K562 (cell line): ENCODE results near the gene AGRN. TPM values are rescaled to one million over a fixed set of nuclear protein-coding genes. Genes with fewer than 3 reads are reported as not detected.

Experiments used
- ATAC-seq: fragments of 200-7000 bp; cut with Tn5 transposase; 3 replicates; pipeline ENCODE4 v1.9.1; 2020; ENCODE audit warnings: moderate library complexity
- BruUV-seq: library from RNA; stranded (reverse); fragments of 400-500 nt; replicated peaks from 2 replicates; lab custom pipeline; 2021; lab: Mats Ljungman, UMichigan
- CTCF ChIA-PET: fragments of 300-600 bp; formaldehyde crosslinking; extraction: SDS; loops from one replicate; lab custom pipeline; 2021; ENCODE audit warnings: low intra/inter-chr PET ratio; lab: Yijun Ruan, JAX
- POLR2A ChIA-PET: fragments of 300-600, 350-650 bp; sonication (Branson Sonifier 250); formaldehyde crosslinking; extraction: SDS; loops from one replicate; lab custom pipeline; 2021; ENCODE audit warnings: antibody characterized with exemption, inconsistent platforms; lab: Yijun Ruan, JAX
- DNase-seq, 4 experiments: peaks; one replicate each; pipeline versions ENCODE4 v3.0.0 to v3.0.0-alpha.2; 2011 to 2018; ENCODE audit warnings: low spot score in 3 of 4, mixed read lengths in 3 of 4; ENCODE audit errors: extremely low read depth in 1 of 4
- FAIRE-seq: peaks from 2 replicates; lab custom pipeline; 2011; peaks lifted over from hg19 to GRCh38; lab: Jason Lieb, UNC
- H2AFZ ChIP-seq: 2 replicates; pipeline ENCODE4 v1.6.0; 2011; ENCODE audit warnings: low read depth, low read length, control low read depth, inconsistent platforms
- H3K27ac ChIP-seq: fragments of 200-600 bp; 3 replicates; pipeline ENCODE4 v1.8.0; 2011; ENCODE audit warnings: low read depth, mild to moderate bottlenecking, control low read depth, inconsistent platforms, low read length, moderate library complexity, mixed read lengths; ENCODE audit errors: extremely low read depth
- H3K27me3 ChIP-seq, 2 experiments: fragments of 300-600 bp in 1 of 2; 2 replicates in 1 of 2; 3 replicates in 1 of 2; pipeline versions ENCODE4 v1.6.0 to v1.8.0; 2011; ENCODE audit warnings: inconsistent platforms in 2 of 2, low read length in 2 of 2, mild to moderate bottlenecking in 1 of 2, mixed read lengths in 1 of 2, moderate library complexity in 1 of 2; ENCODE audit not compliant: control insufficient read depth in 2 of 2, insufficient read depth in 2 of 2
- H3K36me3 ChIP-seq: fragments of 300-600 bp; 3 replicates; pipeline ENCODE4 v1.8.0; 2011; ENCODE audit warnings: mild to moderate bottlenecking, low read length, inconsistent platforms; ENCODE audit not compliant: control insufficient read depth, insufficient read depth
- H3K4me1 ChIP-seq, 2 experiments: fragments of 200-600 bp in 1 of 2; replicated peaks in 1 of 2; 2 replicates in 1 of 2; 3 replicates in 1 of 2; pipeline versions ENCODE4 v1.5.1 to v1.8.0; 2011; ENCODE audit warnings: inconsistent platforms in 2 of 2, low read length in 2 of 2, mild to moderate bottlenecking in 1 of 2, mixed read lengths in 1 of 2, moderate library complexity in 1 of 2; ENCODE audit not compliant: control insufficient read depth in 2 of 2, insufficient read depth in 2 of 2
- H3K4me2 ChIP-seq: 2 replicates; pipeline ENCODE4 v1.6.1; 2011; ENCODE audit warnings: low read length, control low read depth, inconsistent platforms, mixed read lengths; ENCODE audit not compliant: insufficient read depth
- H3K4me3 ChIP-seq: fragments of 200-600 bp; sonication (generic), shearing (Covaris generic); 2 replicates; pipeline ENCODE4 v1.5.1; 2016; ENCODE audit warnings: control low read depth, inconsistent platforms
- H3K79me2 ChIP-seq: fragments of 200-600 bp; 3 replicates; pipeline ENCODE4 v1.8.0; 2011; ENCODE audit warnings: low read length, inconsistent platforms; ENCODE audit not compliant: control insufficient read depth, insufficient read depth
- H3K9ac ChIP-seq, 2 experiments: 2 replicates each; pipeline versions ENCODE4 v1.6.0 to v1.6.1; 2011; ENCODE audit warnings: low read depth in 2 of 2, low read length in 2 of 2, control low read depth in 1 of 2, inconsistent platforms in 1 of 2, mild to moderate bottlenecking in 1 of 2, mixed read lengths in 1 of 2; ENCODE audit not compliant: insufficient read depth in 1 of 2
- H3K9me1 ChIP-seq: one replicate; pipeline ENCODE4 v1.6.0; 2011; ENCODE audit warnings: inconsistent platforms, mild to moderate bottlenecking, low read length, moderate library complexity; ENCODE audit not compliant: control insufficient read depth, insufficient read depth
- H3K9me3 ChIP-seq: replicated peaks from 2 replicates; pipeline ENCODE4 v1.5.1; 2011; ENCODE audit warnings: low read depth, low read length, inconsistent platforms; ENCODE audit not compliant: control insufficient read depth, insufficient read depth
- H4K20me1 ChIP-seq: replicated peaks from 2 replicates; pipeline ENCODE4 v1.6.1; 2011; ENCODE audit warnings: low read length, inconsistent platforms, mixed read lengths; ENCODE audit not compliant: control insufficient read depth, insufficient read depth
- EZH2 ChIP-seq: IDR thresholded peaks from 2 replicates; pipeline ENCODE4 v1.6.1; 2012; ENCODE audit warnings: low read depth, mild to moderate bottlenecking, inconsistent platforms, low read length, borderline replicate concordance
- ZBTB7A ChIP-seq: IDR thresholded peaks from 2 replicates; pipeline ENCODE4 v1.6.1; 2011; ENCODE audit warnings: low read depth, mild to moderate bottlenecking, low read length, moderate library complexity, borderline replicate concordance; ENCODE audit not compliant: control insufficient read depth
- WGBS: fragments of 100-300 bp; shearing (Covaris generic); methylation state at CpG from one replicate; pipeline ENCODE4 v1.1.6; 2016; ENCODE audit warnings: low coverage, mixed read lengths; ENCODE audit not compliant: insufficient coverage; ENCODE audit errors: missing lambda C conversion rate; 5-methylcytosine and 5-hydroxymethylcytosine counted together
- in situ Hi-C: fragments of 300-500 bp; cut with MboI; formaldehyde crosslinking; loops from 4 replicates; pipeline ENCODE4 v1.15.0; 2018; ENCODE audit warnings: inconsistent platforms, mixed read lengths
- intact Hi-C: fragments of 100-400 bp; cut with micrococcal nuclease; formaldehyde crosslinking; loops from 2 replicates; pipeline ENCODE4 v1.14.2; 2022
- polyA plus RNA-seq, 8 experiments: library from polyadenylated mRNA; depleted of rRNA in 4 of 8; stranded (reverse) in 5 of 8; unstranded in 3 of 8; fragments of >200 nt; fragmentation: Nextera tagmentation in 2 of 8; fragmentation: Illumina TruSeq in 1 of 8; extraction: Ambion mirVana in 2 of 8; extraction: Trizol in 1 of 8; gene quantifications; 2 replicates each; pipeline versions ENCODE4 v1.2.1 to v1.2.3, GENCODE V29; 2011 to 2014; ENCODE audit warnings: inconsistent platforms in 1 of 8, missing spikeins in 1 of 8
- total RNA-seq, 7 experiments: library from RNA; depleted of rRNA in 6 of 7; stranded (reverse); fragments of >200 nt in 6 of 7; fragmentation: Illumina TruSeq in 2 of 7; extraction: Trizol in 2 of 7; gene quantifications; 2 replicates each; pipeline versions ENCODE4 v1.2.1 to v1.2.3, GENCODE V29; 2011 to 2021; ENCODE audit warnings: low replicate concordance in 1 of 7
- TF ChIP-seq, protein P1 (sequence below): sonication (generic); formaldehyde crosslinking; IDR thresholded peaks from 2 replicates; pipeline ENCODE4 v1.4.0; 2020; ENCODE audit warnings: mild to moderate bottlenecking, missing genetic modification reagents

AGRN gene
- total and polyA plus RNA-seq, 9 of the 15 experiments (the other 6 are each of a cell fraction or from before 2014, with no cell fraction given), result 0.04 to 111 (median 18.1) TPM

- H2AFZ ChIP-seq, result no peak overlapping the region
- no peaks in the 10 kb centered on the region for H3K79me2 ChIP-seq
- 12% methylated on average over 14 of the region's 15 CpGs for WGBS
- ChIA-PET POLR2A (interaction anchor here (1.1 to 1.4 kb wide), 2 partner anchors 12 to 13 kb away, joined by 4 to 7 read pairs; partner anchors contain the start of gene PERM1), CTCF (interaction anchor here (0.9 kb wide), 1 partner anchor 9 kb away, joined by 3 read pairs; no protein-coding TSS in a partner anchor)
- peaks cover 9% of the 10 kb centered on the region; the same call in 1 of the 2 replicates for H4K20me1 ChIP-seq
- no peak for FAIRE-seq
- ATAC-seq, result no peak
- H3K27ac ChIP-seq, result no peak overlapping the region
- peaks cover 10 to 18% of the 10 kb centered on the region in 2 experiments; a peak in 4 of 5 replicates for H3K27me3 ChIP-seq
- no peak overlapping the region for H3K4me2 ChIP-seq
- intact Hi-C loops (no loop called here), in situ Hi-C loops (no loop called here)
- no peak overlapping the region; a peak in 1 of 4 replicates for H3K9ac ChIP-seq
- no peaks in the 10 kb centered on the region for H3K9me3 ChIP-seq
- DNase-seq, result no peak
- no TSS peak for BruUV-seq
- TF ChIP-seq, protein P1, sequence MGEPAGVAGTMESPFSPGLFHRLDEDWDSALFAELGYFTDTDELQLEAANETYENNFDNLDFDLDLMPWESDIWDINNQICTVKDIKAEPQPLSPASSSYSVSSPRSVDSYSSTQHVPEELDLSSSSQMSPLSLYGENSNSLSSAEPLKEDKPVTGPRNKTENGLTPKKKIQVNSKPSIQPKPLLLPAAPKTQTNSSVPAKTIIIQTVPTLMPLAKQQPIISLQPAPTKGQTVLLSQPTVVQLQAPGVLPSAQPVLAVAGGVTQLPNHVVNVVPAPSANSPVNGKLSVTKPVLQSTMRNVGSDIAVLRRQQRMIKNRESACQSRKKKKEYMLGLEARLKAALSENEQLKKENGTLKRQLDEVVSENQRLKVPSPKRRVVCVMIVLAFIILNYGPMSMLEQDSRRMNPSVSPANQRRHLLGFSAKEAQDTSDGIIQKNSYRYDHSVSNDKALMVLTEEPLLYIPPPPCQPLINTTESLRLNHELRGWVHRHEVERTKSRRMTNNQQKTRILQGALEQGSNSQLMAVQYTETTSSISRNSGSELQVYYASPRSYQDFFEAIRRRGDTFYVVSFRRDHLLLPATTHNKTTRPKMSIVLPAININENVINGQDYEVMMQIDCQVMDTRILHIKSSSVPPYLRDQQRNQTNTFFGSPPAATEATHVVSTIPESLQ (CRISPR knock-in tag), result no peak
- TF ChIP-seq ZBTB7A (0 out of 2 replicates have a peak, but pooled peaks have one; percentile 20), EZH2 (no peak)
- peaks cover 0 to 35% of the 10 kb centered on the region in 2 experiments; a peak in 3 of 5 replicates for H3K4me1 ChIP-seq
- H3K36me3 ChIP-seq, result no peaks in the 10 kb centered on the region
- no peaks in the 10 kb centered on the region for H3K9me1 ChIP-seq
- H3K4me3 ChIP-seq, result no peak overlapping the region
Observed at GRCh38 chr1:993379-993995, 26.4 kb upstream of the AGRN start.
